H1 (cell line): ENCODE results near the gene TNNI3. TPM values are rescaled to one million over a fixed set of nuclear protein-coding genes. Genes with fewer than 3 reads are reported as not detected.

Experiments
- CTCF ChIA-PET: fragments of 300-600 bp; sonication (Branson Sonifier 250); formaldehyde crosslinking; loops from one replicate; lab custom pipeline; 2021; ENCODE audit not compliant: partially characterized antibody; lab: Charles Lee
- POLR2A ChIA-PET: fragments of 300-600 bp; sonication (Branson Sonifier 250); formaldehyde crosslinking; loops from one replicate; lab custom pipeline; 2021; ENCODE audit warnings: inconsistent platforms; ENCODE audit not compliant: partially characterized antibody; lab: Charles Lee
- DNase-seq, 2 experiments: peaks; one replicate each; pipeline versions ENCODE4 v3.0.0 to v3.0.0-alpha.2; 2010 to 2022; ENCODE audit warnings: low spot score in 2 of 2, low read depth in 1 of 2, mixed read lengths in 1 of 2
- FAIRE-seq: peaks from 2 replicates; lab custom pipeline; 2011; peaks lifted over from hg19 to GRCh38; lab: Jason Lieb, UNC
- H2AFZ ChIP-seq: 2 replicates; pipeline ENCODE4 v1.8.1; 2012; ENCODE audit warnings: low read length, inconsistent platforms
- H2AK5ac ChIP-seq: 2 replicates; pipeline ENCODE4 v1.6.1; 2013; ENCODE audit warnings: low read depth, low read length
- H2BK120ac ChIP-seq: replicated peaks from 2 replicates; pipeline ENCODE3; 2013; ENCODE audit warnings: low read depth, low read length, inconsistent platforms
- H2BK12ac ChIP-seq: 2 replicates; pipeline ENCODE4 v1.6.1; 2013; ENCODE audit warnings: low read depth, low read length
- H2BK15ac ChIP-seq: 2 replicates; pipeline ENCODE4 v1.6.1; 2013; ENCODE audit warnings: low read length
- H2BK20ac ChIP-seq: 2 replicates; pipeline ENCODE4 v1.6.1; 2013; ENCODE audit warnings: low read length
- H2BK5ac ChIP-seq: 2 replicates; pipeline ENCODE4 v1.6.1; 2013; ENCODE audit warnings: low read depth, low read length
- H3K14ac ChIP-seq: 2 replicates; pipeline ENCODE4 v1.6.1; 2013; ENCODE audit warnings: inconsistent platforms; ENCODE audit not compliant: insufficient read length
- H3K18ac ChIP-seq: 2 replicates; pipeline ENCODE4 v1.6.1; 2013; ENCODE audit warnings: low read length; ENCODE audit errors: extremely low read depth
- H3K23ac ChIP-seq: 2 replicates; pipeline ENCODE4 v1.6.1; 2013; ENCODE audit warnings: inconsistent platforms; ENCODE audit not compliant: insufficient read length
- H3K23me2 ChIP-seq: 2 replicates; pipeline ENCODE4 v1.6.1; 2013; ENCODE audit warnings: low read depth, low read length
- H3K27ac ChIP-seq: 2 replicates; pipeline ENCODE4 v1.6.1; 2011; ENCODE audit warnings: low read depth, low read length, inconsistent platforms
- H3K27me3 ChIP-seq, 4 experiments: replicated peaks in 1 of 4; 1 replicate in 1 of 4; 2 replicates in 3 of 4; pipeline versions ENCODE4 v1.6.1 to v1.8.1; 2011 to 2013; ENCODE audit warnings: low read length in 3 of 4, mild to moderate bottlenecking in 3 of 4, inconsistent platforms in 2 of 4, mixed read lengths in 2 of 4, moderate library complexity in 1 of 4; ENCODE audit not compliant: control insufficient read depth in 3 of 4, insufficient read depth in 3 of 4; ENCODE audit errors: extremely low read depth in 1 of 4
- H3K36me3 ChIP-seq, 4 experiments: 2 replicates each; pipeline versions ENCODE4 v1.6.1 to v1.8.1; 2011 to 2013; ENCODE audit warnings: mild to moderate bottlenecking in 4 of 4, low read length in 3 of 4, moderate library complexity in 2 of 4, control low read depth in 1 of 4, inconsistent platforms in 1 of 4; ENCODE audit not compliant: insufficient read depth in 4 of 4, control insufficient read depth in 2 of 4
- H3K4ac ChIP-seq: replicated peaks from 2 replicates; pipeline ENCODE3; 2013; ENCODE audit warnings: low read length, low read depth, mixed read lengths, inconsistent platforms; ENCODE audit not compliant: insufficient read length
- H3K4me1 ChIP-seq, 4 experiments: replicated peaks in 1 of 4; 1 replicate in 1 of 4; 2 replicates in 3 of 4; pipeline versions ENCODE4 v1.6.1 to v1.8.1; 2011 to 2013; ENCODE audit warnings: low read length in 3 of 4, inconsistent platforms in 2 of 4, mixed read lengths in 1 of 4; ENCODE audit not compliant: insufficient read depth in 4 of 4, control insufficient read depth in 3 of 4
- H3K4me2 ChIP-seq, 2 experiments: 2 replicates each; pipeline versions ENCODE4 v1.6.1 to v1.8.1; 2011 to 2013; ENCODE audit warnings: low read depth in 2 of 2, low read length in 2 of 2, control low read depth in 1 of 2, inconsistent platforms in 1 of 2, mild to moderate bottlenecking in 1 of 2; ENCODE audit not compliant: insufficient read depth in 1 of 2
- H3K4me3 ChIP-seq, 4 experiments: fragments of 200-600, 300-600 bp in 1 of 4; sonication (generic), shearing (Covaris generic), sonication (Bioruptor Twin) in 1 of 4; 2 replicates each; pipeline versions ENCODE4 v1.5.1 to v1.8.1; 2011 to 2016; ENCODE audit warnings: low read length in 4 of 4, low read depth in 3 of 4, control low read depth in 2 of 4, inconsistent platforms in 2 of 4, mild to moderate bottlenecking in 2 of 4, mixed read lengths in 1 of 4, moderate library complexity in 1 of 4; ENCODE audit not compliant: insufficient read depth in 2 of 4; ENCODE audit errors: extremely low read depth in 1 of 4
- H3K56ac ChIP-seq: replicated peaks from 2 replicates; pipeline ENCODE3; 2013; ENCODE audit warnings: low read depth, mild to moderate bottlenecking, mixed read lengths, low read length, inconsistent platforms; ENCODE audit not compliant: insufficient read length
- H3K79me1 ChIP-seq: 2 replicates; pipeline ENCODE4 v1.6.1; 2013; ENCODE audit warnings: low read depth, low read length, control low read depth
- H3K79me2 ChIP-seq, 2 experiments: 2 replicates each; pipeline versions ENCODE4 v1.6.1 to v1.8.1; 2012 to 2013; ENCODE audit warnings: low read length in 2 of 2, mild to moderate bottlenecking in 2 of 2, inconsistent platforms in 1 of 2; ENCODE audit not compliant: insufficient read depth in 2 of 2, control insufficient read depth in 1 of 2
- H3K9ac ChIP-seq, 4 experiments: replicated peaks in 1 of 4; 1 replicate in 1 of 4; 2 replicates in 3 of 4; pipeline versions ENCODE4 v1.6.1 to v1.8.1; 2011 to 2013; ENCODE audit warnings: low read depth in 3 of 4, low read length in 3 of 4, control low read depth in 2 of 4, mild to moderate bottlenecking in 2 of 4, moderate library complexity in 2 of 4, inconsistent platforms in 1 of 4; ENCODE audit errors: extremely low read depth in 1 of 4
- H3K9me3 ChIP-seq, 2 experiments: 2 replicates each; pipeline versions ENCODE4 v1.6.1 to v1.8.1; 2012 to 2013; ENCODE audit warnings: mild to moderate bottlenecking in 2 of 2, moderate library complexity in 2 of 2, control low read depth in 1 of 2, inconsistent platforms in 1 of 2, low read depth in 1 of 2, low read length in 1 of 2, mixed read lengths in 1 of 2; ENCODE audit not compliant: insufficient read depth in 2 of 2
- H4K20me1 ChIP-seq, 2 experiments: replicated peaks in 1 of 2; 2 replicates each; pipeline versions ENCODE3 to v1.8.1; 2011 to 2013; ENCODE audit warnings: inconsistent platforms in 2 of 2, low read length in 2 of 2, mild to moderate bottlenecking in 1 of 2; ENCODE audit not compliant: insufficient read depth in 2 of 2, control insufficient read depth in 1 of 2
- H4K5ac ChIP-seq: 2 replicates; pipeline ENCODE4 v1.6.1; 2013; ENCODE audit warnings: low read length, low read depth, mixed read lengths, inconsistent platforms; ENCODE audit not compliant: insufficient read length
- H4K8ac ChIP-seq: 2 replicates; pipeline ENCODE4 v1.8.0; 2013; ENCODE audit warnings: mild to moderate bottlenecking, moderate library complexity, low read length, inconsistent platforms; ENCODE audit not compliant: insufficient read depth; ENCODE audit errors: extremely low read depth
- H4K91ac ChIP-seq: replicated peaks from 2 replicates; pipeline ENCODE3; 2013; ENCODE audit warnings: low read length, mixed read lengths, inconsistent platforms; ENCODE audit not compliant: insufficient read length
- ASH2L ChIP-seq: fragments of 200-600, 300-600 bp; sonication (generic); IDR thresholded peaks from one replicate; pipeline ENCODE4 v1.7.1; 2017; ENCODE audit warnings: low read length
- BACH1 ChIP-seq: IDR thresholded peaks from 2 replicates; pipeline ENCODE4 v1.6.1; 2012; ENCODE audit warnings: low read length, improper control_type of control experiment
- E2F6 ChIP-seq: IDR thresholded peaks from 2 replicates; pipeline ENCODE4 v1.6.1; 2012; ENCODE audit warnings: inconsistent platforms
- FOSL1 ChIP-seq: IDR thresholded peaks from 2 replicates; pipeline ENCODE4 v1.6.1; 2011; ENCODE audit warnings: mild to moderate bottlenecking, low read depth, low read length, moderate library complexity; ENCODE audit not compliant: insufficient read depth
- HDAC2 ChIP-seq, 2 experiments: fragments of 300-600 bp in 1 of 2; sonication (generic) in 1 of 2; IDR thresholded peaks; 2 replicates each; pipeline ENCODE4 v1.6.1; 2011 to 2012; ENCODE audit warnings: low read depth in 2 of 2, low read length in 2 of 2, mild to moderate bottlenecking in 2 of 2, moderate library complexity in 2 of 2, borderline replicate concordance in 1 of 2, inconsistent platforms in 1 of 2
- MAFK ChIP-seq: IDR thresholded peaks from 2 replicates; pipeline ENCODE4 v1.6.1; 2012; ENCODE audit warnings: low read depth, mild to moderate bottlenecking, improper control_type of control experiment, low read length
- NRF1 ChIP-seq: IDR thresholded peaks from 2 replicates; pipeline ENCODE4 v1.6.1; 2011; ENCODE audit warnings: mild to moderate bottlenecking, low read depth, low read length, improper control_type of control experiment
- SIN3A ChIP-seq, 2 experiments: IDR thresholded peaks in 1 of 2; conservative IDR thresholded peaks in 1 of 2; 2 replicates each; pipeline ENCODE4 v1.6.1; 2011 to 2012; ENCODE audit warnings: low read length in 2 of 2, improper control_type of control experiment in 1 of 2, low read depth in 1 of 2, mild to moderate bottlenecking in 1 of 2
- SP2 ChIP-seq: IDR thresholded peaks from 2 replicates; pipeline ENCODE4 v1.6.1; 2012; ENCODE audit warnings: mild to moderate bottlenecking, low read length, inconsistent platforms
- TAF1 ChIP-seq: IDR thresholded peaks from 2 replicates; pipeline ENCODE4 v1.6.1; 2011; ENCODE audit warnings: mild to moderate bottlenecking, low read depth, low read length
- WGBS, 2 experiments: shearing (Covaris generic) in 1 of 2; methylation state at CpG; one replicate each; pipeline versions ENCODE4 v1.1.6 to v1.1.7; 2013 to 2015; ENCODE audit warnings: low lambda C conversion rate in 2 of 2, mixed read lengths in 2 of 2, inconsistent platforms in 1 of 2, low coverage in 1 of 2, missing lambda C conversion rate in 1 of 2; ENCODE audit not compliant: insufficient replicate concordance in 2 of 2, insufficient coverage in 1 of 2, insufficient read length in 1 of 2; ENCODE audit errors: extremely low coverage in 1 of 2, missing lambda C conversion rate in 1 of 2; 5-methylcytosine and 5-hydroxymethylcytosine counted together
- polyA plus RNA-seq, 7 experiments: library from polyadenylated mRNA; depleted of rRNA in 3 of 7; stranded (reverse) in 5 of 7; unstranded in 2 of 7; fragments of >200 nt in 5 of 7; fragments of 200-250 nt in 2 of 7; gene quantifications; 1 replicate in 5 of 7; 2 replicates in 1 of 7; 4 replicates in 1 of 7; pipeline versions ENCODE4 v1.2.1 to v1.2.3, GENCODE V29; 2011 to 2013; ENCODE audit warnings: missing spikeins in 2 of 7, mixed read lengths in 2 of 7
- total RNA-seq: library from RNA; stranded (reverse); fragmentation: NEBNext Ultra II Directional; extraction: Animal tissue kit (Norgen Biotek cat#: 25700); gene quantifications from 2 replicates; pipeline ENCODE4 v1.2.1, GENCODE V29; 2021
- TF ChIP-seq, protein P1 (sequence below): IDR thresholded peaks from 2 replicates; pipeline ENCODE4 v1.6.1; 2012; ENCODE audit warnings: inconsistent platforms

TNNI3 gene
- total and polyA plus RNA-seq, 2 of the 8 experiments (the other 6 are each of a cell fraction or from before 2014, with no cell fraction given): 16.9 to 56.0 TPM

GRCh38 chr19:55160986-55161365, 3.4 kb upstream of the TNNI3 start:
- Histone ChIP-seq H2AFZ (peak overlapping the region; percentile 85; the same call in 1 of the 2 replicates), H3K4me2 (peak overlapping the region; percentile 41 to 89)
- TF ChIP-seq TAF1 (0 out of 2 replicates have a peak, but pooled peaks have one; percentile 24), SIN3A (conservative IDR thresholded peaks at IDR 0.05 in 1 of 2, IDR thresholded peaks at IDR 0.05 in 1 of 2; ENCODE audit: low read depth in 1 of 2, low read length in 2 of 2) (no peak), SP2 (no peak), E2F6 (peak; percentile 73; the same call in 1 of the 2 replicates), MAFK (no peak), ASH2L (peak; percentile 36), FOSL1 (no peak), NRF1 (no peak), HDAC2 (IDR thresholded peaks at IDR 0.05; ENCODE audit: borderline replicate concordance in 1 of 2, low read depth in 2 of 2, low read length in 2 of 2) (0 out of 4 replicates have a peak, but pooled peaks of 1 of the 2 experiments have one; percentile 17), BACH1 (no peak)
- TF ChIP-seq, protein P1, sequence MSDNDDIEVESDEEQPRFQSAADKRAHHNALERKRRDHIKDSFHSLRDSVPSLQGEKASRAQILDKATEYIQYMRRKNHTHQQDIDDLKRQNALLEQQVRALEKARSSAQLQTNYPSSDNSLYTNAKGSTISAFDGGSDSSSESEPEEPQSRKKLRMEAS: peak; percentile 66; the same call in 1 of the 2 replicates

More at GRCh38 chr19:55160986-55161365, 3.4 kb upstream of the TNNI3 start:
- Histone ChIP-seq H3K36me3 (no peaks in the 10 kb centered on the region), H2AK5ac (no peak overlapping the region), H2BK20ac (no peak overlapping the region; the same call in 1 of the 2 replicates), H2BK15ac (no peak overlapping the region; the same call in 1 of the 2 replicates), H4K5ac (peak overlapping the region; percentile 66), H3K56ac (no peak overlapping the region), H3K4ac (peak overlapping the region; percentile 80), H4K8ac (peak overlapping the region; percentile 58; the same call in 1 of the 2 replicates), H3K79me2 (no peaks in the 10 kb centered on the region), H3K14ac (no peak overlapping the region), H3K4me1 (peaks cover 3 to 25% (median 9%) of the 10 kb centered on the region in 4 experiments), H3K9me3 (no peaks in the 10 kb centered on the region), H3K23me2 (peaks cover 8% of the 10 kb centered on the region; the same call in 1 of the 2 replicates), H3K4me3 (peak overlapping the region; percentile 10 to 65 (median 30); a peak in 5 of 8 replicates), H4K20me1 (peaks cover 0 to 1% of the 10 kb centered on the region in 2 experiments), H3K9ac (no peak overlapping the region), H4K91ac (peak overlapping the region; percentile 99), H3K23ac (no peak overlapping the region), H3K27me3 (peaks cover 5 to 16% (median 14%) of the 10 kb centered on the region in 4 experiments; a peak in 6 of 7 replicates), H2BK12ac (peak overlapping the region; percentile 90; the same call in 1 of the 2 replicates), H2BK5ac (no peak overlapping the region), H2BK120ac (no peak overlapping the region), H3K27ac (no peak overlapping the region), H3K79me1 (no peaks in the 10 kb centered on the region), H3K18ac (peak overlapping the region; percentile 90)
- no peak for DNase-seq
- 38% methylated on average over 9 of the region's 32 CpGs; no CpG with 5 or more reads in 1 of the 2 experiments for WGBS, 2 experiments
- ChIA-PET CTCF (interaction anchor here (0.5 to 5.3 kb wide), 28 partner anchors 8 to 712 kb away, joined by 3 to 118 read pairs (median 4); partner anchors contain the start of genes LENG8, SYT5 and TNNT1), POLR2A (interaction anchor here (0.7 to 2.7 kb wide), 8 partner anchors 10 to 246 kb away, joined by 3 to 16 read pairs (median 4); partner anchors contain the start of gene UBE2S)
- FAIRE-seq: no peak
